GM12872 (cell line): Measurements from ENCODE around the gene PRKCE.
A peak's percentile ranks its signal among the peaks of the same experiment; 100 is the strongest.

Experiments
- CTCF ChIP-seq: IDR thresholded peaks from 3 replicates; pipeline ENCODE4 v1.5.1; 2011; ENCODE audit warnings: low read depth, mild to moderate bottlenecking, low read length, moderate library complexity; ENCODE audit not compliant: insufficient read depth

Gene PRKCE

GRCh38 chr2:45722477-45722876, 71.0 kb downstream of the PRKCE start:
- TF ChIP-seq CTCF = no peak

DNA sequence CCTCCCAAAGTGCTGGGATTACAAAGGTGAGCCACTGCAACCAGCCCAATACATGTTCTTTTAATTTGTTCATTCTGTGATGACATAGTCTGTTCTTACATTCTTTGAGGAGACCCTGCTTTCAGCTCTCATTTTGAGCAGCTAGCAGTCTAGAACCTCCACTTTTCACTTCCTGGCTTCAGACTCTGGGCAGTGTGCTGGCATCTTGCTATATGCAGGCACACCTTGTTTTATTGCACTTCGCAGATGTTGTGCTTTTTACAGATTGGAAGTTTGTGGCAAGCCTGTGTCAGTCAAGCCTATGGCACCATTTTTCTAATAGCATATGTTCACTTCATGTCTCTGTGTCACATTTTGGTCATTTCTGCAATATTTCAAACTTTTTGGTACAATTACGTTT, 72.4 kb downstream of the PRKCE start:
- no peak for TF ChIP-seq CTCF

GRCh38 chr2:45724335-45724734, 72.9 kb downstream of the PRKCE start:
- TF ChIP-seq CTCF = no peak

DNA sequence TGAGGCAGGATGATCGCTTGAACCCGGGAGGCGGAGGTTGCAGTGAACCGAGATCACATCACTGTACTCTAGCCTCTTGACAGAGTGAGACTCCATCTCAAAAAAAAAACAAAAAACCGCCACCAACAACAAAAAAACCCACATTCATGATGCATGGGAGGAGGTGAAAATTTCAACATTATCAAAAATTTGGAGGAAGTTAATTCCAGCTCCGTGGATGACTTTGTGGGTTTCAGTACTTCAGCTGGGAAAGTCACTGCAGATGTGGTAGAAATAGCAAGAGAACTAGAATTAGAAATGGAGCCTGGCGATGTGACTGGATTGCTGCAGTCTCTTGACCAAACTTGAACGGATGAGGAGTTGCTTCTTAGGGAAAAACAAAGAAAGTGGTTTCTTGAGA, 74.3 kb downstream of the PRKCE start:
- no peak for TF ChIP-seq CTCF

- TF ChIP-seq CTCF = no peak
Measured at GRCh38 chr2:45726188-45726587, 74.7 kb downstream of the PRKCE start.

GRCh38 chr2:45728458-45728942, 77.0 kb downstream of the PRKCE start:
- TF ChIP-seq CTCF = no peak

GRCh38 chr2:45729753-45730512, 78.5 kb downstream of the PRKCE start:
- peak; percentile 67; the same call in 2 of the 3 replicates for TF ChIP-seq CTCF

DNA sequence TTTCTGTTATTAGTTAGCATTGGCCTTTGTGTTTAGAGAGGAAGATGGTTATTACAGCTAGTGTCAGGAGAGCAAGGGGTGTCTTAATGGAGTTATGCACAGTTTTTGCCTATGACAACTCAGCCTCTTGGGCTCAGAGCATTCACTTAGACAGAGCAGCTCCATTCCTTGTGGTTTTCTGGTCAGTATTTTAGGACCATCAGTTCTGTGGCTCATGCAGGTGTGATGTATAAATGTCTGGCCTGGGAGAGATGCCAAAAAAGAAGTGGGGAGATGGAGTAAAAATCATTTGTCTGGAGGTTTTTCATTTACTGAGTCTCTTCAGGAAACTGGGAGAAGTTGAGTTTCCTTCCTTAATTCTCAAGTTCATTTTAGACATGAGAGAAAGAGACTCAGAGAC, 79.7 kb downstream of the PRKCE start:
- no peak for TF ChIP-seq CTCF
